ENCODE measurements around the gene C6orf47.

C6orf47 gene

DNA sequence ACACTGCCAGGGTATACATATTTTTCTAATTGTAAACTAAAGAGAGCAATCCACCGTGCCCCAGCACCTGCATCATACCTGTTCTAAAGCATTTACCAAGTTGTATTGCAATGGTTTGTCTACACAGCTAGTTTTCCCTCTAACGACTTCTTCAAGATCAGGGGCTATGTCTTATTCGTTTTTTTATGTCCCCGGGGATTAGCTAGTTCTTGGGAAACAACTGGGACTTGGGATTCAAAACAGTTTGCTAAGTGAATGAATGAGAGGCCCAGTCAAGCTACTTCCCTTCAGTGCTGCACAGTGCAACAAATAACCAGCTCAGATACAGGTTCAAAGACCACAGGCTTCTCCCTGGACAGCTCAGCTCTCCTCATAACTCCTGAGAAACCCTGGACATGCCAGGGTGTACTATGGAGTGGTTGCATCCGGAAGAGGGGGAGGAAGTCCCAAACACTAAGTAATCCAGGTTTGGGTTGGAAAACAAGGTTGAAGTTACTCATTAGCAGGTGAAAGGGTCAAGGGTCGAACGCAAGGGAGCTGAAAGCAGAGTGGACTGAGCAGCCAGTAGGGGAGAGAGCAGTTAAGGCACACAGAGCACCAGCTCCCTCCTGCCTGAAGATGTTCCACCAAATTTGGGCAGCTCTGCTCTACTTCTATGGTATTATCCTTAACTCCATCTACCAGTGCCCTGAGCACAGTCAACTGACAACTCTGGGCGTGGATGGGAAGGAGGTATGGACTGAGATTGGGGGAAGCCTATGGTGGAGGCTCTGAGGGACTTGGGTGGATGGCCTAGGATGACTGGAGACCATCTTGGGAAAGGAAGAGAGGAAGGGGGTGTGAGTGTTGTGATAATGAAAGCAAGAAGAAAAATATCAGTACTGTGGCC is 5.0 kb downstream of the C6orf47 start, which contains the start of gene APOM:
Gene APOM, plus strand, starts transcription at position 546 of the 889 bp plus-strand sequence. Its CDS starts 73 bp downstream, at position 619.
- TF ChIP-seq EZH2 (IDR thresholded peaks at IDR 0.05; ENCODE audit: borderline replicate concordance, low read length): no peak
- TF ChIP-seq, protein P1, sequence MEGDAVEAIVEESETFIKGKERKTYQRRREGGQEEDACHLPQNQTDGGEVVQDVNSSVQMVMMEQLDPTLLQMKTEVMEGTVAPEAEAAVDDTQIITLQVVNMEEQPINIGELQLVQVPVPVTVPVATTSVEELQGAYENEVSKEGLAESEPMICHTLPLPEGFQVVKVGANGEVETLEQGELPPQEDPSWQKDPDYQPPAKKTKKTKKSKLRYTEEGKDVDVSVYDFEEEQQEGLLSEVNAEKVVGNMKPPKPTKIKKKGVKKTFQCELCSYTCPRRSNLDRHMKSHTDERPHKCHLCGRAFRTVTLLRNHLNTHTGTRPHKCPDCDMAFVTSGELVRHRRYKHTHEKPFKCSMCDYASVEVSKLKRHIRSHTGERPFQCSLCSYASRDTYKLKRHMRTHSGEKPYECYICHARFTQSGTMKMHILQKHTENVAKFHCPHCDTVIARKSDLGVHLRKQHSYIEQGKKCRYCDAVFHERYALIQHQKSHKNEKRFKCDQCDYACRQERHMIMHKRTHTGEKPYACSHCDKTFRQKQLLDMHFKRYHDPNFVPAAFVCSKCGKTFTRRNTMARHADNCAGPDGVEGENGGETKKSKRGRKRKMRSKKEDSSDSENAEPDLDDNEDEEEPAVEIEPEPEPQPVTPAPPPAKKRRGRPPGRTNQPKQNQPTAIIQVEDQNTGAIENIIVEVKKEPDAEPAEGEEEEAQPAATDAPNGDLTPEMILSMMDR (IDR thresholded peaks at IDR 0.05; ENCODE audit: low read length): no peak
- no peak within 1 kb of the TSS for H2AFZ ChIP-seq (ENCODE audit: low read length)
- no peak within 1 kb of the TSS for H3K4me3 ChIP-seq (ENCODE audit: low read depth, low read length, poor library complexity, severe bottlenecking)
- no peak within 1 kb of the TSS for H3K9ac ChIP-seq (ENCODE audit: low read length)
- 0 out of 2 replicates have a peak, but pooled peaks cover 4% of the 10 kb centered on the region for H3K36me3 ChIP-seq (ENCODE audit: insufficient read depth, low read length)
- peaks cover 44% of the 10 kb centered on the region for H3K4me1 ChIP-seq (ENCODE audit: insufficient read depth, low read length, severe bottlenecking)
- H4K20me1 ChIP-seq (ENCODE audit: insufficient read depth, low read length): no peaks in the 10 kb centered on the region
- H3K9me2 ChIP-seq (ENCODE audit: low read depth, low read length): no peaks in the 10 kb centered on the region
- peaks cover 15% of the 10 kb centered on the region; the same call in 1 of the 2 replicates for H3K79me2 ChIP-seq (ENCODE audit: insufficient read depth, low read length)
- H3F3A ChIP-seq (ENCODE audit: insufficient read depth, low read length): no peaks in the 10 kb centered on the region
- H3K27ac ChIP-seq (ENCODE audit: low read depth, low read length, poor library complexity, severe bottlenecking): no peak within 1 kb of the TSS
- no peaks in the 10 kb centered on the region for H3K27me3 ChIP-seq (ENCODE audit: insufficient read depth, low read length)
- H3K4me2 ChIP-seq (ENCODE audit: low read length): no peak within 1 kb of the TSS
- no peaks in the 10 kb centered on the region for H3K9me3 ChIP-seq (ENCODE audit: low read length)

DNA sequence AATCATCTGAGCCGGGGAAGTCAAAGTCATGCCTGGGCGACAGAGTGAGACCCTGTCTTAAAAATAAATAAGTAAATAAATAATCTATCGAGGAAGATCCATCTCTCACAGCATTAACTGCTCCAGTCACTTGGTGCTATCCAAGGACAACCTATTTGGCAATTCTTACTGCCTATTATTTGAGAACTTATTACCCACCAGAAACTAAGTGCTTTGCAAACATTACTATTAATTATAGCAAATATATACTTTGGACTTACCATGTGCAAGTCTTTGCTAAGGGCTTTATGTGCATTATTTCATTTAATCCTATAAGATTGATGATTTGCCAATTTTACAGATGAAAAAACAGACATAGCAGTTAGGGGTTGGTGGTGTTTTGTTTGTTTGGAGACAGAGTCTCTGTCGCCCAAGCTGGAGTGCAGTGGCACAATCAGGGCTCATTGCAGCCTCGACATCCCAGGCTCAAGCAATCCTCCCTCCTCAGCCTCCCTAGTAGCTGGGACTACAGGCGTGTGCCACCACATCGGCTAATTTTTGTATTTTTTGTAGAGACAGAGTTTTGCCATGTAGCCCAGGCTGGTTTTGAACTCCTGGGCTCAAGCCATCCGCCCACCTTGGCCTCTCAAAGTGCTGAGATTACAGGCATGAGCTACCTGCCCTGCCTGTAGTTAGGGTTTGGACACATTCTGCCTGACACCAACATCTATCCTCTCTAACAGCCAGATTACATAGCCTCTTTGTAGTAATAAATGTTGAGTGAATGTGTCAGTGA is 5.8 kb downstream of the C6orf47 start:
- no peak overlapping the region for H3K4me2 ChIP-seq (ENCODE audit: low read length)
- no peak overlapping the region for H3K4me3 ChIP-seq (ENCODE audit: low read depth, low read length, poor library complexity, severe bottlenecking)
- no peaks in the 10 kb centered on the region for H3K9me3 ChIP-seq (ENCODE audit: low read length)
- H2AFZ ChIP-seq (ENCODE audit: low read length): no peak overlapping the region
- TF ChIP-seq, protein P1 (IDR thresholded peaks at IDR 0.05; ENCODE audit: low read length): no peak
- TF ChIP-seq EZH2 (IDR thresholded peaks at IDR 0.05; ENCODE audit: borderline replicate concordance, low read length): no peak
- no peaks in the 10 kb centered on the region for H3K9me2 ChIP-seq (ENCODE audit: low read depth, low read length)
- no peak overlapping the region for H3K27ac ChIP-seq (ENCODE audit: low read depth, low read length, poor library complexity, severe bottlenecking)
- H3K9ac ChIP-seq (ENCODE audit: low read length): no peak overlapping the region
- no peaks in the 10 kb centered on the region for H3F3A ChIP-seq (ENCODE audit: insufficient read depth, low read length)
- H3K4me1 ChIP-seq (ENCODE audit: insufficient read depth, low read length, severe bottlenecking): peaks cover 41% of the 10 kb centered on the region
- H3K79me2 ChIP-seq (ENCODE audit: insufficient read depth, low read length): peaks cover 9% of the 10 kb centered on the region; the same call in 1 of the 2 replicates
- no peaks in the 10 kb centered on the region for H3K27me3 ChIP-seq (ENCODE audit: insufficient read depth, low read length)
- 0 out of 2 replicates have a peak, but pooled peaks cover 4% of the 10 kb centered on the region for H3K36me3 ChIP-seq (ENCODE audit: insufficient read depth, low read length)
- no peaks in the 10 kb centered on the region for H4K20me1 ChIP-seq (ENCODE audit: insufficient read depth, low read length)

DNA sequence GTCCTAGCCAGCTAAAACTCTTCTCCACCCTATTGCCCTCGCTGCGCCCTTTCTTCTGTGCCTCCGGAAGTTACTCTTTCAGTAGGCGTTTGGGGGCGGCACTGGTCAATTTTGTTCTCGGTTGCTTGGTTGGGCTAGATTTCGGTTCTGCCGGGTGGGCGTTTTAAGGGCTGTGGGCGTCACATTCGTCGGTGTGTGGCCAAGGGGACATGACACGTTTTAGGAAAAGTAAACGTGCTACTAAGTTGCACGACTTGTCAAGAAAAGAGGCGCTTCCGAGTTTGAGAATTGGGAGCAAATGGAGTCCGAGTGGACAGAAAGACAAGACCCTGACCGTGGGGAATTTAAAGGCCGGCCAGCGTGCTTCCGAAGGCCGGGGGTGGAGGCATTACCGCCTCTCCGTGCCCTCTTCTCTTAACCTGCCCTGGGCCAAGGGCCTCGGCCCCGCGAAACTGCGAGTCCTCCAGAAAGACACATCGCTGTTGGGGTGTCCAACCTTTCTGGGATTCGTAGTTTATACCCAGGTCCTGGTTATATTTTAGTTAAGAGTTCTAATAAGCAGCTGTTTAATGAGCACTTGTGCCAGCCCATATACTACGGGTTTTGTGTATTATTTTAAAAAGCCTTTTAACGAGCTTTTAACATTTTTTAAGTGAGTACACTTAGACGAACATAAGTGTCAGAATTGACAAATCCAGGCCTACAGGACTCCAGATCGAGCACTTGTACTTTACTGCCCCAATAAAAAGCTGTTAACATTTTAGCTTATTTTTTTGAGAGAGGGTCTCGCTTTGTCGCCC is 7.5 kb downstream of the C6orf47 start:
- TF ChIP-seq, protein P1 (IDR thresholded peaks at IDR 0.05; ENCODE audit: low read length): peak; percentile 33; the same call in 1 of the 2 replicates
- TF ChIP-seq EZH2 (IDR thresholded peaks at IDR 0.05; ENCODE audit: borderline replicate concordance, low read length): no peak
- peaks cover 18% of the 10 kb centered on the region for H3K36me3 ChIP-seq (ENCODE audit: insufficient read depth, low read length)
- H3K27ac ChIP-seq (ENCODE audit: low read depth, low read length, poor library complexity, severe bottlenecking): peak overlapping the region; percentile 84
- H3K4me2 ChIP-seq (ENCODE audit: low read length): peak overlapping the region; percentile 91
- H4K20me1 ChIP-seq (ENCODE audit: insufficient read depth, low read length): no peaks in the 10 kb centered on the region
- H3K79me2 ChIP-seq (ENCODE audit: insufficient read depth, low read length): peaks cover 9% of the 10 kb centered on the region; the same call in 1 of the 2 replicates
- no peaks in the 10 kb centered on the region for H3F3A ChIP-seq (ENCODE audit: insufficient read depth, low read length)
- H2AFZ ChIP-seq (ENCODE audit: low read length): no peak overlapping the region
- peaks cover 25% of the 10 kb centered on the region for H3K4me1 ChIP-seq (ENCODE audit: insufficient read depth, low read length, severe bottlenecking)
- H3K9me2 ChIP-seq (ENCODE audit: low read depth, low read length): no peaks in the 10 kb centered on the region
- H3K4me3 ChIP-seq (ENCODE audit: low read depth, low read length, poor library complexity, severe bottlenecking): peak overlapping the region; percentile 85
- H3K27me3 ChIP-seq (ENCODE audit: insufficient read depth, low read length): no peaks in the 10 kb centered on the region
- no peaks in the 10 kb centered on the region for H3K9me3 ChIP-seq (ENCODE audit: low read length)
- H3K9ac ChIP-seq (ENCODE audit: low read length): peak overlapping the region; percentile 87

Data from OCI-LY1 (cell line).